ENCODE measurements around the gene NDUFV1.
A peak's percentile ranks its signal among the peaks of the same experiment; 100 is the strongest.

Gene NDUFV1

DNA sequence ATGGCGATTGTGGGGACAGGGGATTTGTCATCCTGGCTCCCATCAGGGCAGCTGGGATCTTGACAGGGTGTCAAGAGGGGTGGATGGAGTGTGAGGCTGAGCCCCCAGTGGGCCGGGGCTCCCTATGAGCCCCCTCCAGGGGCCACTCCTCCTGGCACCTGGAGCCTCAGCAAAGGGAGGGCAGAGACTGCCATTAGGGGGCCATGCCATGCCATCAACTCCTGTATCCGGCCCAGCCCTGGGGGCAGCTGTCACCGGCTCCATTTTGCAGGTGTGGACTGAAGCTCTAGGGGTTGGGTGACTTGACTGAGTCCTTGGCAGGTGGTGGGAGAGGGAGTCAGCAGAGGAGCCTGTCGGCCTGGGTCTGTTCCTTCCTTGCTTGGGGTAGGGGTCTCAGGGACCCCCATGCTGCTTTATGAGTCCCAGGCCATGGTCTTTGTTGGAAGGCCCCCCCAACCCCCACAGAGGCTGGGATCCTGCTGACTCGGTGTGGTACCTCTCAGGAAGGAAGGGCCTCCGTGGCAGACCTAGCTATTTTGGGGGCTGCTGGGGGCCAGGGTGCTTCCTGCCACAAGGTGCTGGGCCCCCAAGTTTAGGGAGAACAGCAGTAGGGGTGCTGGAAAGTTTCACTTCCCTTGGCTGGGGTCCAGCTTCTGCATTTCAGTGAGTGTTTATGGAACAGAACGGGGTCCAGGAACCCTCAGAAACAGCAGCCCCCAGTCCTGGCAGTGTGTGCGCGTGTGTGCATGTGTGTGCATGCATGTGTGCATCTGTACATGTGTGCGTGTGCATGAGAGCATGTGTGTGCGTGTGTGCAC lies 42.3 kb downstream of the NDUFV1 start:
- H2BK5ac ChIP-seq (ENCODE audit: low read length) = no peak overlapping the region
- no peak overlapping the region for H3K9ac ChIP-seq (ENCODE audit: low read length)
- H4K8ac ChIP-seq (ENCODE audit: low read depth, low read length) = no peak overlapping the region
- no peak overlapping the region for H4K5ac ChIP-seq (ENCODE audit: low read length)
- no peak overlapping the region for H2BK120ac ChIP-seq (ENCODE audit: low read depth, low read length)
- no peak overlapping the region for H3K27ac ChIP-seq (ENCODE audit: low read depth, low read length)
- DNase-seq = no peak
- H3K23ac ChIP-seq (ENCODE audit: low read length) = no peak overlapping the region
- no peak overlapping the region for H3K56ac ChIP-seq (ENCODE audit: low read length)
- H3K27me3 ChIP-seq (ENCODE audit: insufficient read depth, low read length, poor library complexity) = no peaks in the 10 kb centered on the region
- no CpG with 5 or more reads among the region's 12 CpGs for WGBS (ENCODE audit: extremely low coverage, insufficient coverage, low lambda C conversion rate)
- H2BK15ac ChIP-seq (replicated peaks; ENCODE audit: low read depth) = no peak overlapping the region
- no peaks in the 10 kb centered on the region for H3K79me2 ChIP-seq (ENCODE audit: control insufficient read depth, insufficient read depth, low read length)
- no peaks in the 10 kb centered on the region for H3K79me1 ChIP-seq (ENCODE audit: low read length)
- no peak overlapping the region for H3K18ac ChIP-seq (ENCODE audit: low read length)
- no peak overlapping the region for H3K4me3 ChIP-seq (ENCODE audit: low read length)
- H3K4ac ChIP-seq (ENCODE audit: low read depth, low read length) = no peak overlapping the region
- no peaks in the 10 kb centered on the region for H3K36me3 ChIP-seq (ENCODE audit: control insufficient read depth, insufficient read depth, low read length)
- H3K4me2 ChIP-seq (ENCODE audit: low read length) = no peak overlapping the region
- H2AK5ac ChIP-seq (ENCODE audit: low read length) = no peak overlapping the region
- H3K4me1 ChIP-seq (ENCODE audit: control insufficient read depth, low read depth, low read length) = no peaks in the 10 kb centered on the region

DNA sequence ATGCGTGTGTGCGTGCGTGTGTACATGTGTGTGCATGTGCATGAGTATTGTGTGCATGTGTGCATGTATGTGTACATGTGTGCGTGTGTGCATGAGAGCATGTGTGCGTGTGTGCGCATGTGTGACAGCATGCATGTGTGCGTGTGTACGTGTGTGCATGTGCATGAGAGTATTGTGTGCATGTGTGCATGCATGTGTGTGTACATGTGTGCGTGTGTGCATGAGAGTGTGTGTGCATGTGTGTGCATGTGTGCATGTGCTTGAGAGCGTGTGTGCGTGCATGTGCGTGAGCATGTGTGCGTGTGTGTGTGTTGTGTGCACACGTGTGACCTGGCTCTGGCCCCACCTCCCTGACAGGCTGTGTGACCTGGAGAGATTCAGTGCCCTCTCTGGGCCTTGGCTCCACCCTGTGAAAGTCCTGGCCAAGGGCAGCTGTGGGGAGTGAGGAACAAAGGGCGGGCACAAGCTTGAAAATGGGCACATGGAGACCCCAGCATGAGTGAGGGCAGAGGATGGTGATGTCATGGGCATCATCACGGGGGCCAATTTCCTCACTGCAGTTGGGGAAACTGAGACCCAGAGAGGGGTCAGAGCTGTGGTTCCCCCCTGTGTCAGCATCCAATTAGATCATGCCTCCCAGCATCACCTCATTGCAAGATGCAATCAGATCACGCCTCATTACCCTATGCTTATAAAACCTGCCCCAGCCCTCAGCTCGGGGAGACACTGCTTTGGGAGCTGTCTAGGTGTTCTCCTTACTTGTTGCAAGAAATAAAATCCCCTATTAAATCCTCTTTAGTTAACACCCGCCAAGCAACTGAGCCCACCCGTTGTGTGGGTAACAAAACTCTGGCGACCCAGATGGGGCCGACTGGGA lies 43.1 kb downstream of the NDUFV1 start:
- no peak overlapping the region for H3K9ac ChIP-seq (ENCODE audit: low read length)
- H2BK15ac ChIP-seq (replicated peaks; ENCODE audit: low read depth) = no peak overlapping the region
- H4K5ac ChIP-seq (ENCODE audit: low read length) = no peak overlapping the region
- peak overlapping the region; percentile 10 for H3K56ac ChIP-seq (ENCODE audit: low read length)
- no peaks in the 10 kb centered on the region for H3K79me2 ChIP-seq (ENCODE audit: control insufficient read depth, insufficient read depth, low read length)
- H3K27me3 ChIP-seq (ENCODE audit: insufficient read depth, low read length, poor library complexity) = no peaks in the 10 kb centered on the region
- no peak overlapping the region for H3K4me3 ChIP-seq (ENCODE audit: low read length)
- no peak overlapping the region for H3K4ac ChIP-seq (ENCODE audit: low read depth, low read length)
- no peak overlapping the region for H2BK120ac ChIP-seq (ENCODE audit: low read depth, low read length)
- no peaks in the 10 kb centered on the region for H3K4me1 ChIP-seq (ENCODE audit: control insufficient read depth, low read depth, low read length)
- no peak overlapping the region for H4K8ac ChIP-seq (ENCODE audit: low read depth, low read length)
- no peak overlapping the region for H3K4me2 ChIP-seq (ENCODE audit: low read length)
- H3K18ac ChIP-seq (ENCODE audit: low read length) = no peak overlapping the region
- no peak overlapping the region for H2AK5ac ChIP-seq (ENCODE audit: low read length)
- H3K79me1 ChIP-seq (ENCODE audit: low read length) = no peaks in the 10 kb centered on the region
- H3K23ac ChIP-seq (ENCODE audit: low read length) = no peak overlapping the region
- no peak for DNase-seq
- WGBS (ENCODE audit: extremely low coverage, insufficient coverage, low lambda C conversion rate) = no CpG with 5 or more reads among the region's 22 CpGs
- H3K36me3 ChIP-seq (ENCODE audit: control insufficient read depth, insufficient read depth, low read length) = no peaks in the 10 kb centered on the region
- H3K27ac ChIP-seq (ENCODE audit: low read depth, low read length) = no peak overlapping the region
- no peak overlapping the region for H2BK5ac ChIP-seq (ENCODE audit: low read length)

DNA sequence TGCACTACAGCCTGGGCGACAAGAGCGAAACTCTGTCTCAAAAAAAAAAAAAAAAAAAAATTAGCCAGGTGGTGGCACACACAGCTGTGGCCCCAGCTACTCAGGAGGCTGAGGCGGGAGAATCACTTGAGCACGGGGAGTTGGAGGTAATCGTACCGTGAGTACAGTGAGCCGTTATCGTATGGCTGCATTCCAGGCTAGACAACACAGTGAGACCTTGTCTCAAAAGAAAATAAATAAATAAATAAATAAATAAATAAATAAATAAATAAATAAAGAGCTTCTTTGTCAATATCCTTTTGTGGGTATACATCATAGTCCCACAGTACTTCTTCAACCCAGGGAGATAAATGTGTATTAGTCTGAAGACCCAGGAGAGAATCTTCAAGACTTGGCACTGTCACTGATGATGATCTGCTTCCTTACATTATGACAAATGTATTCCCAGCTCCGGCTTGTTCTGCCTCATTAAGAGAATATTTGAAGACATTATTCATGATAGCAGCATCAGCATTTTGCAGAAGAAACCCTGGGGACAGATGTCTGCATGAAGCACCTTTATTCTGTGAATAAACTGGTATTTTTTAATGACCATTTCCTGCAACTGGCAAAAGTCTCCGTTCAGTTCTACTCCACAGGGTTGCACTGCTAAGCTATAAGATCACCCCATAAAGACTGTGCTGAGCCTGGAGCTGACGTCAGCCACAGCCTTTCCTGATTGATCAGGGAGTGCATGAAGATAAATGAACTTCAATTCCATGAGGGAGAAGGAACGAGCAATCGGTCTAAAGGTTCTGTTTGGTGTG lies 45.4 kb downstream of the NDUFV1 start:
- H4K8ac ChIP-seq (ENCODE audit: low read depth, low read length) = no peak overlapping the region
- no peak overlapping the region for H3K4me3 ChIP-seq (ENCODE audit: low read length)
- no peaks in the 10 kb centered on the region for H3K36me3 ChIP-seq (ENCODE audit: control insufficient read depth, insufficient read depth, low read length)
- no peak overlapping the region for H3K4ac ChIP-seq (ENCODE audit: low read depth, low read length)
- no peak overlapping the region for H3K9ac ChIP-seq (ENCODE audit: low read length)
- H3K27me3 ChIP-seq (ENCODE audit: insufficient read depth, low read length, poor library complexity) = no peaks in the 10 kb centered on the region
- no peak overlapping the region for H2BK15ac ChIP-seq (replicated peaks; ENCODE audit: low read depth)
- H3K4me1 ChIP-seq (ENCODE audit: control insufficient read depth, low read depth, low read length) = no peaks in the 10 kb centered on the region
- H2BK120ac ChIP-seq (ENCODE audit: low read depth, low read length) = no peak overlapping the region
- no peak overlapping the region for H3K56ac ChIP-seq (ENCODE audit: low read length)
- no peaks in the 10 kb centered on the region for H3K79me1 ChIP-seq (ENCODE audit: low read length)
- H3K27ac ChIP-seq (ENCODE audit: low read depth, low read length) = no peak overlapping the region
- no CpG with 5 or more reads among the region's 13 CpGs for WGBS (ENCODE audit: extremely low coverage, insufficient coverage, low lambda C conversion rate)
- H2AK5ac ChIP-seq (ENCODE audit: low read length) = no peak overlapping the region
- no peak overlapping the region for H3K18ac ChIP-seq (ENCODE audit: low read length)
- no peak overlapping the region for H3K4me2 ChIP-seq (ENCODE audit: low read length)
- no peak overlapping the region for H4K5ac ChIP-seq (ENCODE audit: low read length)
- no peak for DNase-seq
- no peak overlapping the region for H3K23ac ChIP-seq (ENCODE audit: low read length)
- no peaks in the 10 kb centered on the region for H3K79me2 ChIP-seq (ENCODE audit: control insufficient read depth, insufficient read depth, low read length)
- no peak overlapping the region for H2BK5ac ChIP-seq (ENCODE audit: low read length)

DNA sequence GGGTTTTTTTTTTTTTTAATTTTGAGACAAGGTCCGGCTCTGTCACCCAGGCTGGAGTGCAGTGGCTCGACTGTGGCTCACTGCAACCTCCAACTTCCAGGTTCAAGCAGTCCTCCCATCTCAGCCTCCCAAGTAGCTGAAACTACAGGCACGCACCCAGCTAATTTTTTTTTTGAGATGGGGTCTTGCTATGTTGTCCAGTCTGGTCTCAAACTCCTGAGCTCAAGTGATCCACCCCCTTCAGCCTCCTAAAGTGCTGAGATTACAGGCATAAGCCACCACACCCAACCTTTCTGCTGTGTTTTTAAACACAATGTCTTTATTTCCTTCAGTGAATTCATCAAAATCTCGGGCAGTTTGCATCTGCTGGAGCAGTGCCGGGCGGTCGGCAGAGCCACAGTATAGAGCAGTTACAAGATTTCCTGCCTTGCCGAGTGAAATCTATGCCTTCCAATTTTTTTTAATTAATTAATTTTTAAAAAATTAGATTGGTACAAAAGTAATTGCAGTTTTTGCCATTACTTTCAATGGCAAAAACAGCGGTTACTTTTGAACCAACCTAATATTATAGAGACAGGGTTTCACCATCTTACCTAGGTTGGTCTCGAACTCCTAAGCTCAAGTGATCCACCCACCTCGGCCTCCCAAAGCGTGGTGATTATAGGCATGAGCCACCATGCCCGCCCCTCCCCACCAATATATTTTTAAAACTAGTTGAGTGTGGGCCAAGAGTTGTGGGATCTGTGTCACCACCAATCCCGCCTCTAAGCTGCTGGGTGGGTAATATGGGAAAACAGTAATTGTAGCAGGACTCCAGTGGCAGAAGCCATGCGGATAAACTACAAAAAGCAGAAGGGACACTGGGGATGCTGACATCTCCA lies 46.5 kb downstream of the NDUFV1 start:
- Histone ChIP-seq H3K56ac (ENCODE audit: low read length) (no peak overlapping the region), H2BK15ac (replicated peaks; ENCODE audit: low read depth) (no peak overlapping the region), H2BK5ac (ENCODE audit: low read length) (no peak overlapping the region), H4K5ac (ENCODE audit: low read length) (no peak overlapping the region), H3K27ac (ENCODE audit: low read depth, low read length) (no peak overlapping the region), H2BK120ac (ENCODE audit: low read depth, low read length) (no peak overlapping the region), H3K79me2 (ENCODE audit: control insufficient read depth, insufficient read depth, low read length) (no peaks in the 10 kb centered on the region), H3K9ac (ENCODE audit: low read length) (no peak overlapping the region), H3K4me2 (ENCODE audit: low read length) (no peak overlapping the region), H4K8ac (ENCODE audit: low read depth, low read length) (no peak overlapping the region), H3K36me3 (ENCODE audit: control insufficient read depth, insufficient read depth, low read length) (no peaks in the 10 kb centered on the region), H3K23ac (ENCODE audit: low read length) (no peak overlapping the region), H3K4me3 (ENCODE audit: low read length) (no peak overlapping the region), H2AK5ac (ENCODE audit: low read length) (no peak overlapping the region), H3K18ac (ENCODE audit: low read length) (no peak overlapping the region), H3K4ac (ENCODE audit: low read depth, low read length) (no peak overlapping the region), H3K79me1 (ENCODE audit: low read length) (no peaks in the 10 kb centered on the region), H3K4me1 (ENCODE audit: control insufficient read depth, low read depth, low read length) (no peaks in the 10 kb centered on the region), H3K27me3 (ENCODE audit: insufficient read depth, low read length, poor library complexity) (no peaks in the 10 kb centered on the region)
- DNase-seq = no peak
- WGBS (ENCODE audit: extremely low coverage, insufficient coverage, low lambda C conversion rate) = no CpG with 5 or more reads among the region's 15 CpGs

DNA sequence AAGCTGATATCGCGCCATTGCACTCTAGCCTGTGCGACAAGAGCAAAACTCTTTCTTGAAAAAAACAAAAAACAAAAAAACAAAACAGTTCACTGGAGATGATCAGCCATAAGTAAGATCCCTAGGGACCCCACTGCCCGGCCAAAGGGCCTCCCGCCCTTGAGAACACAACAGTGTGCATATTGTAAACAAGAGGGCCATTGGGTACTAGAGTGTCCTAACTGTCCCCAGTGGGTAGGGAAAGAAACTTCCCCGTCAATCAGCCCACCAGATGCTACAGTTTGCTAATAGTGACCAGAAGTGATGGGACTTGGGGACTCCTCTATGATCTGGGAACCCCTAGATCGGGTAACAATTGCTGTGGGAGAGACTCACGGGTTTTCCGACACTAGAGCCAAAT lies 47.5 kb downstream of the NDUFV1 start:
- no peaks in the 10 kb centered on the region for H3K27me3 ChIP-seq (ENCODE audit: insufficient read depth, low read length, poor library complexity)
- no peaks in the 10 kb centered on the region for H3K79me1 ChIP-seq (ENCODE audit: low read length)
- H3K56ac ChIP-seq (ENCODE audit: low read length) = no peak overlapping the region
- no peak overlapping the region for H3K23ac ChIP-seq (ENCODE audit: low read length)
- no peak overlapping the region for H3K27ac ChIP-seq (ENCODE audit: low read depth, low read length)
- no peaks in the 10 kb centered on the region for H3K79me2 ChIP-seq (ENCODE audit: control insufficient read depth, insufficient read depth, low read length)
- no peak overlapping the region for H2AK5ac ChIP-seq (ENCODE audit: low read length)
- no peak overlapping the region for H4K5ac ChIP-seq (ENCODE audit: low read length)
- no CpG with 5 or more reads among the region's 9 CpGs for WGBS (ENCODE audit: extremely low coverage, insufficient coverage, low lambda C conversion rate)
- H3K4me1 ChIP-seq (ENCODE audit: control insufficient read depth, low read depth, low read length) = no peaks in the 10 kb centered on the region
- no peak overlapping the region for H2BK5ac ChIP-seq (ENCODE audit: low read length)
- no peak overlapping the region for H4K8ac ChIP-seq (ENCODE audit: low read depth, low read length)
- H3K36me3 ChIP-seq (ENCODE audit: control insufficient read depth, insufficient read depth, low read length) = no peaks in the 10 kb centered on the region
- H3K4ac ChIP-seq (ENCODE audit: low read depth, low read length) = no peak overlapping the region
- no peak for DNase-seq
- H3K9ac ChIP-seq (ENCODE audit: low read length) = no peak overlapping the region
- no peak overlapping the region for H3K4me3 ChIP-seq (ENCODE audit: low read length)
- H2BK120ac ChIP-seq (ENCODE audit: low read depth, low read length) = no peak overlapping the region
- no peak overlapping the region for H3K4me2 ChIP-seq (ENCODE audit: low read length)
- H3K18ac ChIP-seq (ENCODE audit: low read length) = no peak overlapping the region
- no peak overlapping the region for H2BK15ac ChIP-seq (replicated peaks; ENCODE audit: low read depth)
